ELF-1 (cell line): ENCODE results near the gene CDKN2D.

Source experiments
- DNase-seq: peaks from one replicate; pipeline ENCODE4 v3.0.0-alpha.2; 2016; ENCODE audit warnings: low read depth, low spot score

Gene CDKN2D

GRCh38 chr19:10568826-10569651 lies at the start of gene CDKN2D:
TSS of gene CDKN2D (minus strand) at chr19:10568979. CDS start at chr19:10568653, 326 bp downstream.
- peak; percentile 100 for DNase-seq

- DNase-seq, result no peak
Observed at GRCh38 chr19:10617409-10618121, 48.8 kb upstream of the CDKN2D start.

- no peak for DNase-seq
Observed at GRCh38 chr19:10615429-10616023, 46.7 kb upstream of the CDKN2D start.

- DNase-seq, result no peak
Observed at GRCh38 chr19:10612499-10613119, 43.8 kb upstream of the CDKN2D start.

- no peak for DNase-seq
Observed at GRCh38 chr19:10611907-10612306, 43.1 kb upstream of the CDKN2D start.

- no peak for DNase-seq
Observed at GRCh38 chr19:10604460-10604980, 35.7 kb upstream of the CDKN2D start.

GRCh38 chr19:10603873-10604459 lies 35.2 kb upstream of the CDKN2D start:
- peak; percentile 68 for DNase-seq

GRCh38 chr19:10603084-10603872 lies 34.5 kb upstream of the CDKN2D start:
- peak; percentile 87 for DNase-seq

GRCh38 chr19:10602330-10603083 lies 33.7 kb upstream of the CDKN2D start:
- DNase-seq, result peak; percentile 57

GRCh38 chr19:10601999-10602329 lies 33.2 kb upstream of the CDKN2D start:
- DNase-seq, result peak; percentile 36

- DNase-seq, result no peak
Observed at GRCh38 chr19:10600149-10600548, 31.4 kb upstream of the CDKN2D start.

- DNase-seq, result peak; percentile 68
Observed at GRCh38 chr19:10593820-10594637, 25.2 kb upstream of the CDKN2D start.

- no peak for DNase-seq
Observed at GRCh38 chr19:10593148-10593547, 24.4 kb upstream of the CDKN2D start.

- DNase-seq, result no peak
Observed at GRCh38 chr19:10587839-10588150, 19.0 kb upstream of the CDKN2D start.

- DNase-seq, result no peak
Observed at GRCh38 chr19:10587022-10587838, 18.5 kb upstream of the CDKN2D start, which contains the start of gene AP1M2. TSS of gene AP1M2 (minus strand) at chr19:10587312. CDS start at chr19:10587231, 81 bp downstream.

- DNase-seq, result no peak
Observed at GRCh38 chr19:10586396-10586795, 17.6 kb upstream of the CDKN2D start.

- DNase-seq, result no peak
Observed at GRCh38 chr19:10583036-10583776, 14.4 kb upstream of the CDKN2D start.

- DNase-seq, result no peak
Observed at GRCh38 chr19:10582091-10582490, 13.3 kb upstream of the CDKN2D start.
